HEK293 (cell line): Measurements from ENCODE around the gene ZNF556.

Experiments used
- CTCF ChIP-seq: fragments of 450-650 bp; formaldehyde crosslinking; IDR thresholded peaks from 2 replicates; pipeline ENCODE4 v1.5.1; 2016; ENCODE audit warnings: missing biosample characterization, missing genetic modification characterization
- KLF16 ChIP-seq: fragments of 450-650 bp; formaldehyde crosslinking; IDR thresholded peaks from 2 replicates; pipeline ENCODE4 v1.5.1; 2017; ENCODE audit warnings: missing biosample characterization, missing genetic modification characterization
- MZF1 ChIP-seq: fragments of 450-650 bp; formaldehyde crosslinking; IDR thresholded peaks from 2 replicates; pipeline ENCODE4 v1.5.1; 2017; ENCODE audit warnings: missing biosample characterization, missing genetic modification characterization, borderline replicate concordance
- REST ChIP-seq: fragments of 450-650 bp; formaldehyde crosslinking; IDR thresholded peaks from 2 replicates; pipeline ENCODE4 v1.5.1; 2016; ENCODE audit warnings: missing biosample characterization, missing genetic modification characterization
- SP2 ChIP-seq: fragments of 450-650 bp; formaldehyde crosslinking; IDR thresholded peaks from 2 replicates; pipeline ENCODE4 v1.5.1; 2016; ENCODE audit warnings: missing biosample characterization, missing genetic modification characterization
- TCF7L2 ChIP-seq: IDR thresholded peaks from 2 replicates; pipeline ENCODE4 v1.6.1; 2011; ENCODE audit warnings: low read depth, mild to moderate bottlenecking, inconsistent platforms, low read length, moderate library complexity, borderline replicate concordance
- YY1 ChIP-seq: fragments of 450-650 bp; formaldehyde crosslinking; IDR thresholded peaks from 2 replicates; pipeline ENCODE4 v1.5.1; 2018; ENCODE audit warnings: missing biosample characterization, missing genetic modification characterization
- ZFHX2 ChIP-seq: fragments of 450-650 bp; formaldehyde crosslinking; conservative IDR thresholded peaks from 2 replicates; pipeline ENCODE4 v1.5.1; 2016; ENCODE audit warnings: missing biosample characterization, missing genetic modification characterization
- ZNF133 ChIP-seq: fragments of 450-650 bp; formaldehyde crosslinking; IDR thresholded peaks from 2 replicates; pipeline ENCODE4 v1.5.1; 2016; ENCODE audit warnings: missing biosample characterization, missing genetic modification characterization
- ZNF341 ChIP-seq: fragments of 450-650 bp; formaldehyde crosslinking; IDR thresholded peaks from 2 replicates; pipeline ENCODE4; 2016; ENCODE audit warnings: low read depth, missing biosample characterization, missing genetic modification characterization
- ZNF426 ChIP-seq: fragments of 450-650 bp; formaldehyde crosslinking; IDR thresholded peaks from 2 replicates; pipeline ENCODE4 v1.5.1; 2017; ENCODE audit warnings: missing biosample characterization, missing genetic modification characterization, mild to moderate bottlenecking, inconsistent platforms, moderate library complexity
- ZNF560 ChIP-seq: fragments of 450-650 bp; formaldehyde crosslinking; IDR thresholded peaks from 2 replicates; pipeline ENCODE4 v1.5.1; 2017; ENCODE audit warnings: missing biosample characterization, missing genetic modification characterization, borderline replicate concordance
- ZNF624 ChIP-seq: fragments of 450-650 bp; formaldehyde crosslinking; IDR thresholded peaks from 2 replicates; pipeline ENCODE4 v1.5.1; 2017; ENCODE audit warnings: missing biosample characterization, missing genetic modification characterization
- ZNF707 ChIP-seq: fragments of 450-650 bp; formaldehyde crosslinking; IDR thresholded peaks from 2 replicates; pipeline ENCODE4 v1.5.1; 2016; ENCODE audit warnings: missing biosample characterization, missing genetic modification characterization

- no peak for TF ChIP-seq ZNF707 (tag by site-specific recombination)
- TF ChIP-seq SP2 (tag by site-specific recombination) = no peak
- TF ChIP-seq YY1 (tag by site-specific recombination) = no peak
- no peak for TF ChIP-seq CTCF (tag by site-specific recombination)
- no peak for TF ChIP-seq ZNF560 (tag by site-specific recombination)
- TF ChIP-seq ZNF133 = no peak
- TF ChIP-seq ZNF341 (tag by site-specific recombination) = no peak
- no peak for TF ChIP-seq KLF16 (tag by site-specific recombination)
- no peak for TF ChIP-seq ZNF426 (tag by site-specific recombination)
- no peak for TF ChIP-seq MZF1 (tag by site-specific recombination)
- no peak for TF ChIP-seq REST (tag by site-specific recombination)
- no peak for TF ChIP-seq ZNF624
- no peak for TF ChIP-seq TCF7L2
- no peak for TF ChIP-seq ZFHX2
These were observed 55.9 kb downstream of the ZNF556 start for GRCh38 chr19:2922987-2923386.
